Activated CD4-positive, alpha-beta T cell treated with anti-CD3 and anti-CD28 coated beads, Interleukin-2, amount 10 ng/mL, durations not matched to agents 24 days and 14 days (primary cell): Measurements from ENCODE around the gene PPIL4. TPM values are rescaled to one million over a fixed set of nuclear protein-coding genes. Genes with fewer than 3 reads are reported as not detected.

ENCODE experiments used
- DNase-seq: peaks from one replicate; pipeline ENCODE4 v3.0.0; 2022
- H3K27ac Mint-ChIP-seq: one replicate; pipeline ENCODE4 v1.8.0; 2022; ENCODE audit warnings: mild to moderate bottlenecking, mixed read lengths
- H3K27me3 Mint-ChIP-seq: one replicate; pipeline ENCODE4 v1.8.0; 2022; ENCODE audit warnings: mixed read lengths
- H3K36me3 Mint-ChIP-seq: one replicate; pipeline ENCODE4 v1.8.0; 2022; ENCODE audit warnings: low read depth, mild to moderate bottlenecking, mixed read lengths
- H3K4me1 Mint-ChIP-seq: one replicate; pipeline ENCODE4 v1.8.0; 2021; ENCODE audit warnings: mixed read lengths
- H3K4me3 Mint-ChIP-seq: one replicate; pipeline ENCODE4 v1.8.0; 2022; ENCODE audit warnings: mild to moderate bottlenecking, moderate library complexity, mixed read lengths
- H3K9me3 Mint-ChIP-seq: one replicate; pipeline ENCODE4 v1.8.0; 2021; ENCODE audit warnings: mixed read lengths
- intact Hi-C: fragments of 100-400 bp; cut with micrococcal nuclease; formaldehyde crosslinking; loops from one replicate; pipeline ENCODE4 v1.15.1; 2023
- total RNA-seq: library from RNA; stranded (reverse); gene quantifications from 2 replicates; pipeline ENCODE4 v1.2.3, GENCODE V29; 2022

Gene PPIL4
- total RNA-seq, 1 donor from 2014 or later: 28.4 TPM

- H3K9me3 Mint-ChIP-seq: no peaks in the 10 kb centered on the region
- peaks cover 20% of the 10 kb centered on the region for H3K27me3 Mint-ChIP-seq
- H3K4me3 Mint-ChIP-seq: no peak overlapping the region
- no peaks in the 10 kb centered on the region for H3K36me3 Mint-ChIP-seq
- intact Hi-C loops: no loop called here
- H3K27ac Mint-ChIP-seq: no peak overlapping the region
- H3K4me1 Mint-ChIP-seq: peaks cover 11% of the 10 kb centered on the region
- DNase-seq: no peak
Observed at GRCh38 chr6:149563203-149563927, 17.5 kb upstream of the PPIL4 start.

- intact Hi-C loops: no loop called here
- peak; percentile 71 for DNase-seq
- Mint-ChIP-seq H3K4me1 (peaks cover 4% of the 10 kb centered on the region), H3K27ac (no peak overlapping the region), H3K27me3 (peaks cover 38% of the 10 kb centered on the region), H3K36me3 (no peaks in the 10 kb centered on the region), H3K9me3 (no peaks in the 10 kb centered on the region), H3K4me3 (no peak overlapping the region)
Observed at GRCh38 chr6:149560736-149561135, 14.9 kb upstream of the PPIL4 start.

- Mint-ChIP-seq H3K4me3 (no peak overlapping the region), H3K27ac (no peak overlapping the region), H3K27me3 (peaks cover 49% of the 10 kb centered on the region), H3K4me1 (no peaks in the 10 kb centered on the region), H3K36me3 (no peaks in the 10 kb centered on the region), H3K9me3 (no peaks in the 10 kb centered on the region)
- no peak for DNase-seq
- intact Hi-C loops: no loop called here
Observed at GRCh38 chr6:149559389-149559788, 13.5 kb upstream of the PPIL4 start.

GRCh38 chr6:149558029-149558428 lies 12.2 kb upstream of the PPIL4 start:
- intact Hi-C loops: no loop called here
- Mint-ChIP-seq H3K36me3 (no peaks in the 10 kb centered on the region), H3K4me1 (no peaks in the 10 kb centered on the region), H3K4me3 (no peak overlapping the region), H3K27me3 (peaks cover 51% of the 10 kb centered on the region), H3K27ac (no peak overlapping the region), H3K9me3 (no peaks in the 10 kb centered on the region)
- no peak for DNase-seq

- no peak overlapping the region for H3K27ac Mint-ChIP-seq
- intact Hi-C loops: no loop called here
Observed at GRCh38 chr6:149551920-149552319, 6.1 kb upstream of the PPIL4 start.

GRCh38 chr6:149545258-149545753 lies 537 bp downstream of the PPIL4 start:
- intact Hi-C loops: loop anchor here (1.0 to 10.0 kb wide), 3 partner anchors 60 to 459 kb away; partner anchors contain the start of genes KATNA1 and ZC3H12D
- no peaks in the 10 kb centered on the region for H3K9me3 Mint-ChIP-seq
- peaks cover 5% of the 10 kb centered on the region for H3K36me3 Mint-ChIP-seq
- peaks cover 9% of the 10 kb centered on the region for H3K27me3 Mint-ChIP-seq
- H3K4me1 Mint-ChIP-seq: peaks cover 22% of the 10 kb centered on the region
- H3K27ac Mint-ChIP-seq: peak overlapping the region; percentile 98
- peak; percentile 91 for DNase-seq
- H3K4me3 Mint-ChIP-seq: peak overlapping the region; percentile 94

More at GRCh38 chr6:149551920-149552319, 6.1 kb upstream of the PPIL4 start:
- H3K9me3 Mint-ChIP-seq: no peaks in the 10 kb centered on the region
- peaks cover 33% of the 10 kb centered on the region for H3K27me3 Mint-ChIP-seq
- H3K4me3 Mint-ChIP-seq: no peak overlapping the region
- H3K4me1 Mint-ChIP-seq: no peaks in the 10 kb centered on the region
- no peak for DNase-seq
- no peaks in the 10 kb centered on the region for H3K36me3 Mint-ChIP-seq

GRCh38 chr6:149544646-149545257 lies 1.1 kb downstream of the PPIL4 start:
- H3K36me3 Mint-ChIP-seq: peaks cover 10% of the 10 kb centered on the region
- H3K27me3 Mint-ChIP-seq: peaks cover 7% of the 10 kb centered on the region
- no peak for DNase-seq
- no peaks in the 10 kb centered on the region for H3K9me3 Mint-ChIP-seq
- H3K4me1 Mint-ChIP-seq: peaks cover 22% of the 10 kb centered on the region
- intact Hi-C loops: loop anchor here (1.0 to 10.0 kb wide), 3 partner anchors 59 to 460 kb away; partner anchors contain the start of genes KATNA1 and ZC3H12D
- H3K4me3 Mint-ChIP-seq: peak overlapping the region; percentile 94
- H3K27ac Mint-ChIP-seq: peak overlapping the region; percentile 98

GRCh38 chr6:149541139-149541538 lies 4.7 kb downstream of the PPIL4 start:
- Mint-ChIP-seq H3K27me3 (no peaks in the 10 kb centered on the region), H3K4me1 (peaks cover 21% of the 10 kb centered on the region), H3K4me3 (no peak overlapping the region), H3K9me3 (no peaks in the 10 kb centered on the region), H3K36me3 (peaks cover 34% of the 10 kb centered on the region), H3K27ac (no peak overlapping the region)
- DNase-seq: no peak
- intact Hi-C loops: loop anchor here (10.0 kb wide), 1 partner anchor 464 kb away; no protein-coding TSS in a partner anchor

- DNase-seq: no peak
- H3K27me3 Mint-ChIP-seq: no peaks in the 10 kb centered on the region
- peaks cover 53% of the 10 kb centered on the region for H3K36me3 Mint-ChIP-seq
- H3K27ac Mint-ChIP-seq: no peak overlapping the region
- intact Hi-C loops: no loop called here
- no peak overlapping the region for H3K4me3 Mint-ChIP-seq
- peaks cover 5% of the 10 kb centered on the region for H3K4me1 Mint-ChIP-seq
- H3K9me3 Mint-ChIP-seq: no peaks in the 10 kb centered on the region
Observed at GRCh38 chr6:149534742-149535141, 11.1 kb downstream of the PPIL4 start.

GRCh38 chr6:149529650-149530049 lies 16.2 kb downstream of the PPIL4 start:
- intact Hi-C loops: no loop called here
- Mint-ChIP-seq H3K9me3 (no peaks in the 10 kb centered on the region), H3K4me1 (peaks cover 12% of the 10 kb centered on the region), H3K27ac (no peak overlapping the region), H3K36me3 (peaks cover 39% of the 10 kb centered on the region), H3K27me3 (no peaks in the 10 kb centered on the region), H3K4me3 (no peak overlapping the region)
- DNase-seq: no peak

GRCh38 chr6:149515494-149515893 lies 30.3 kb downstream of the PPIL4 start:
- Mint-ChIP-seq H3K9me3 (peaks cover 3% of the 10 kb centered on the region), H3K36me3 (peaks cover 41% of the 10 kb centered on the region), H3K4me1 (peaks cover 43% of the 10 kb centered on the region), H3K27me3 (no peaks in the 10 kb centered on the region), H3K4me3 (no peak overlapping the region), H3K27ac (peak overlapping the region; percentile 23)
- intact Hi-C loops: loop anchor here (5.0 kb wide), 1 partner anchor 198 kb away; the partner anchor contains the start of gene TAB2
- no peak for DNase-seq

- peaks cover 3% of the 10 kb centered on the region for H3K9me3 Mint-ChIP-seq
- H3K27me3 Mint-ChIP-seq: no peaks in the 10 kb centered on the region
- DNase-seq: peak; percentile 49
- intact Hi-C loops: no loop called here
- peak overlapping the region; percentile 67 for H3K27ac Mint-ChIP-seq
- H3K36me3 Mint-ChIP-seq: peaks cover 40% of the 10 kb centered on the region
- H3K4me3 Mint-ChIP-seq: no peak overlapping the region
- H3K4me1 Mint-ChIP-seq: peaks cover 44% of the 10 kb centered on the region
Observed at GRCh38 chr6:149513915-149514314, 31.9 kb downstream of the PPIL4 start.

GRCh38 chr6:149510793-149511512 lies 34.9 kb downstream of the PPIL4 start:
- H3K27ac Mint-ChIP-seq: peak overlapping the region; percentile 87
- intact Hi-C loops: no loop called here
- no peak for DNase-seq
- no peak overlapping the region for H3K4me3 Mint-ChIP-seq
- H3K4me1 Mint-ChIP-seq: peaks cover 42% of the 10 kb centered on the region
- H3K36me3 Mint-ChIP-seq: peaks cover 44% of the 10 kb centered on the region
- H3K9me3 Mint-ChIP-seq: peaks cover 3% of the 10 kb centered on the region
- H3K27me3 Mint-ChIP-seq: no peaks in the 10 kb centered on the region
